Brain microvascular endothelial cell (primary cell): Measurements from ENCODE around the gene CLEC4E.

Source experiments
- DNase-seq: peaks from one replicate; pipeline ENCODE4 v3.0.0-alpha.2; 2020
- H3K27ac ChIP-seq: fragments of 250-450 bp; sonication (Bioruptor Pico); 2 replicates; pipeline ENCODE4 v1.5.1; 2020; ENCODE audit warnings: mild to moderate bottlenecking, moderate library complexity
- H3K27me3 ChIP-seq: fragments of 250-450 bp; sonication (Bioruptor Pico); replicated peaks from 2 replicates; pipeline ENCODE4 v1.5.1; 2020; ENCODE audit warnings: mild to moderate bottlenecking
- H3K36me3 ChIP-seq: fragments of 250-450 bp; sonication (Bioruptor Pico); replicated peaks from 2 replicates; pipeline ENCODE4 v1.5.1; 2020; ENCODE audit warnings: mild to moderate bottlenecking
- H3K4me3 ChIP-seq: 2 replicates; pipeline ENCODE4 v1.5.1; 2011; ENCODE audit warnings: low read depth, mild to moderate bottlenecking, control low read depth, low read length, moderate library complexity
- CTCF ChIP-seq: IDR thresholded peaks from 2 replicates; pipeline ENCODE4 v1.5.1; 2011; ENCODE audit warnings: low read depth, mild to moderate bottlenecking, moderate library complexity, low read length, control low read depth, inconsistent platforms; ENCODE audit errors: missing control alignments
- in situ Hi-C: cut with HindIII; loops from 2 replicates; pipeline ENCODE4 v1.10.0; 2017; ENCODE audit warnings: low sequenced_read_pairs, low pct_ligation_motif_present

Gene CLEC4E

GRCh38 chr12:8559676-8560075 lies 19.0 kb upstream of the CLEC4E start:
- Histone ChIP-seq H3K36me3 (no peaks in the 10 kb centered on the region), H3K4me3 (no peak overlapping the region), H3K27ac (no peak overlapping the region), H3K27me3 (no peaks in the 10 kb centered on the region)
- in situ Hi-C loops: no loop called here
- TF ChIP-seq CTCF: no peak
- DNase-seq: no peak

GRCh38 chr12:8556531-8557097 lies 15.9 kb upstream of the CLEC4E start:
- no peaks in the 10 kb centered on the region for H3K27me3 ChIP-seq
- H3K36me3 ChIP-seq: no peaks in the 10 kb centered on the region
- in situ Hi-C loops: no loop called here
- H3K27ac ChIP-seq: no peak overlapping the region
- no peak for DNase-seq
- no peak overlapping the region for H3K4me3 ChIP-seq
- TF ChIP-seq CTCF: no peak

GRCh38 chr12:8554451-8555195 lies 13.9 kb upstream of the CLEC4E start:
- DNase-seq: peak; percentile 50
- in situ Hi-C loops: no loop called here
- H3K36me3 ChIP-seq: no peaks in the 10 kb centered on the region
- TF ChIP-seq CTCF: no peak
- no peaks in the 10 kb centered on the region for H3K27me3 ChIP-seq
- H3K27ac ChIP-seq: no peak overlapping the region
- H3K4me3 ChIP-seq: no peak overlapping the region

GRCh38 chr12:8553088-8553627 lies 12.5 kb upstream of the CLEC4E start:
- Histone ChIP-seq H3K27ac (no peak overlapping the region), H3K36me3 (no peaks in the 10 kb centered on the region), H3K27me3 (no peaks in the 10 kb centered on the region), H3K4me3 (no peak overlapping the region)
- no peak for DNase-seq
- in situ Hi-C loops: no loop called here
- TF ChIP-seq CTCF: no peak

GRCh38 chr12:8549381-8549780 lies 8.7 kb upstream of the CLEC4E start:
- Histone ChIP-seq H3K4me3 (no peak overlapping the region), H3K27ac (no peak overlapping the region), H3K36me3 (no peaks in the 10 kb centered on the region), H3K27me3 (no peaks in the 10 kb centered on the region)
- in situ Hi-C loops: no loop called here
- no peak for TF ChIP-seq CTCF
- DNase-seq: no peak
